Heart right ventricle (tissue), 16 donors: Measurements from ENCODE around the gene C19orf25. TPM values are rescaled to one million over a fixed set of nuclear protein-coding genes. Genes with fewer than 3 reads are reported as not detected.

ENCODE experiments used
- ATAC-seq, 8 donors: fragments of 200-7000 bp; cut with Tn5 transposase; one replicate each; pipeline ENCODE4 v1.9.1; 2020; ENCODE audit warnings: mild to moderate bottlenecking in 8 of 8, moderate library complexity in 8 of 8, moderate number of reproducible peaks in 1 of 8
- DNase-seq, 2 donors: peaks; one replicate each; pipeline ENCODE4 v3.0.0-alpha.2; 2020
- H3K27ac ChIP-seq, 10 donors: fragments of 200-600 bp; sonication (generic) in 2 of 10; one replicate each; pipeline versions ENCODE4 v1.5.0 to v1.8.0; 2020 to 2022; ENCODE audit warnings: mild to moderate bottlenecking in 3 of 10
- H3K27me3 ChIP-seq, 7 donors: fragments of 200-600 bp; one replicate each; pipeline ENCODE4 v1.8.0; 2021 to 2022; ENCODE audit warnings: mild to moderate bottlenecking in 2 of 7
- H3K36me3 ChIP-seq, 9 donors: fragments of 200-600 bp; sonication (generic) in 1 of 9; one replicate each; pipeline versions ENCODE4 v1.5.0 to v1.8.0; 2020 to 2022; ENCODE audit warnings: mild to moderate bottlenecking in 2 of 9
- H3K4me1 ChIP-seq, 9 donors: fragments of 200-600 bp; sonication (generic) in 1 of 9; one replicate each; pipeline versions ENCODE4 v1.5.0 to v1.8.0; 2020 to 2022; ENCODE audit warnings: mild to moderate bottlenecking in 4 of 9
- H3K4me3 ChIP-seq, 10 donors: fragments of 200-600 bp; sonication (generic) in 2 of 10; one replicate each; pipeline versions ENCODE4 v1.5.0 to v1.8.0; 2020 to 2022; ENCODE audit warnings: mild to moderate bottlenecking in 7 of 10, moderate library complexity in 2 of 10
- H3K9me3 ChIP-seq, 11 donors: fragments of 200-600 bp in 10 of 11; sonication (generic) in 2 of 11; one replicate each; pipeline versions ENCODE4 v1.5.0 to v1.8.0; 2013 to 2022; ENCODE audit warnings: mild to moderate bottlenecking in 2 of 11, control low read depth in 1 of 11, moderate library complexity in 1 of 11
- WGBS, 2 donors: extraction: QIAGEN DNeasy Blood & Tissue Kit; methylation state at CpG; one replicate each; pipeline ENCODE4 v1.1.7; 2013; ENCODE audit warnings: inconsistent platforms in 1 of 2; 5-methylcytosine and 5-hydroxymethylcytosine counted together
- intact Hi-C, 10 donors: fragments of 100-400 bp; cut with DNase I; formaldehyde crosslinking; loops; one replicate each; pipeline versions ENCODE4 v1.11.1 to v1.14.2; 2022
- polyA plus RNA-seq, 2 donors: library from polyadenylated mRNA; stranded (reverse); fragments of 200-250 nt; gene quantifications; one replicate each; pipeline ENCODE4 v1.2.3, GENCODE V29; 2013
- total RNA-seq, 10 donors: library from RNA; stranded (reverse); fragmentation: NEBNext Ultra II Directional in 3 of 10; extraction: Animal tissue kit (Norgen Biotek cat#: 25700) in 3 of 10; gene quantifications; one replicate each; pipeline versions ENCODE4 v1.2.1 to v1.2.4, GENCODE V29; 2021 to 2023
- TF ChIP-seq, protein P1 (sequence below), 9 donors: fragments of 200-600 bp; sonication (generic) in 2 of 9; IDR thresholded peaks; one replicate each; pipeline versions ENCODE4 v1.5.0 to v1.8.0; 2021 to 2022; ENCODE audit warnings: antibody characterized with exemption in 9 of 9, mild to moderate bottlenecking in 5 of 9, moderate library complexity in 1 of 9
- donor health status: Arrhythmogenic right ventricular cardiomyopathy.
- donor health status: ischemic (EF 13 %, LVEDD 7.1; RV severe dilation, severe dysfunction).
- donor health status: healthy with polysubstance abuse.
- donor health status: DM: no; HTN: yes; CAD: no.
- donor health status: DM: no; HTN: no; CAD: no.
- donor health status: ischemic (EF 25% LVEDD 6.9; RV normal size, moderate dysfunction).
- donor health status: ischemic (EF 25% LVEDD 5.7; RV mildly dilated, moderate dysfunction).
- donor health status: healthy.
- donor health status: DM: yes; HTN: yes; CAD: no.
- donor health status: Ischemic cardiomyopathy.
- donor health status: ischemic (EF 35%, LVEDD 5.7; RV mildly dilated, moderate dysfunction).
- donor health status: nonischemic (EF 11% LVEDD 7.7; RV severe dilation, severe dysfunction).
- donor health status: DM: yes; HTN: yes; CAD: no.
- donor health status: PGD.
- donor health status: ischemic (EF 29% LVEDD 5.4; RV normal size, mild dysfunction).
- donor health status: nonischemic (EF 23%, LVEDD 6.1; RV moderate dilation, normal function).

C19orf25 gene
- total and polyA plus RNA-seq, 12 donors: 12.7 to 29.8 (median 15.4) TPM

DNA sequence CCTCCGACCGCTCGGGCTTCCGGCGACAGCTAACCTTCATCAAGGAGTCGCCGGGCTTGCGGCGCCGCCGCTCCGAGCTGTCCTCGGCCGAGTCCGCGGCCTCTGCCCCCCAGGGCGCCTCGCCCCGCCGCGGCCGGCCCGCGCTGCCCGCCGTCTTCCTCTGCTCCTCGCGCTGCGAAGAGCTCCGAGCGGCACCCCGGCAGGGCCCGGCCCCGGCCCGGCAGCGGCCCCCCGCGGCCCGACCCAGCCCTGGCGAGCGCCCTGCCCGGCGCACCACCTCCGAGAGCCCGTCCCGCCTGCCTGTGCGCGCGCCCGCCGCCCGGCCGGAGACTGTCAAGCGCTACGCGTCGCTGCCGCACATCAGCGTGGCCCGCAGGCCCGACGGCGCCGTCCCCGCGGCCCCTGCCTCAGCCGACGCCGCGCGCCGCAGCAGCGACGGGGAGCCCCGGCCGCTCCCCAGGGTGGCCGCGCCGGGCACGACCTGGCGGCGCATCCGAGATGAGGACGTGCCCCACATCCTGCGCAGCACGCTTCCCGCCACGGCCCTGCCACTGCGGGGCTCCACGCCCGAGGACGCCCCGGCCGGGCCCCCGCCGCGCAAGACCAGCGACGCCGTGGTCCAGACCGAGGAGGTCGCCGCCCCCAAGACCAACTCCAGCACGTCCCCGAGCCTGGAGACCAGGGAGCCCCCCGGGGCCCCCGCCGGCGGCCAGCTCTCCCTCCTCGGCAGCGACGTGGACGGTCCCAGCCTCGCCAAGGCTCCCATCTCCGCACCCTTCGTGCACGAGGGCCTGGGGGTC, 9.6 kb downstream of the C19orf25 start:
- Histone ChIP-seq H3K4me3 (peak overlapping the region; percentile 25 to 72 (median 56)), H3K36me3 (peaks cover 0 to 2% (median 0%) of the 10 kb centered on the region in 9 donors), H3K27me3 (peaks cover 36 to 93% (median 69%) of the 10 kb centered on the region in 7 donors), H3K27ac (peak overlapping the region in 3 of 10 donors; percentile 19 to 58 (median 26)), H3K4me1 (peaks cover 40 to 79% (median 64%) of the 10 kb centered on the region in 9 donors), H3K9me3 (no peaks in the 10 kb centered on the region)
- DNase-seq: peak in 1 of 2 donors; percentile 18
- intact Hi-C loops: loop anchor here in 2 of 10 donors (10.0 kb wide), 1 partner anchor 45 kb away; the partner anchor contains the start of gene ADAMTSL5 (in 2 of the 2)
- no peak for ATAC-seq
- TF ChIP-seq, protein P1, sequence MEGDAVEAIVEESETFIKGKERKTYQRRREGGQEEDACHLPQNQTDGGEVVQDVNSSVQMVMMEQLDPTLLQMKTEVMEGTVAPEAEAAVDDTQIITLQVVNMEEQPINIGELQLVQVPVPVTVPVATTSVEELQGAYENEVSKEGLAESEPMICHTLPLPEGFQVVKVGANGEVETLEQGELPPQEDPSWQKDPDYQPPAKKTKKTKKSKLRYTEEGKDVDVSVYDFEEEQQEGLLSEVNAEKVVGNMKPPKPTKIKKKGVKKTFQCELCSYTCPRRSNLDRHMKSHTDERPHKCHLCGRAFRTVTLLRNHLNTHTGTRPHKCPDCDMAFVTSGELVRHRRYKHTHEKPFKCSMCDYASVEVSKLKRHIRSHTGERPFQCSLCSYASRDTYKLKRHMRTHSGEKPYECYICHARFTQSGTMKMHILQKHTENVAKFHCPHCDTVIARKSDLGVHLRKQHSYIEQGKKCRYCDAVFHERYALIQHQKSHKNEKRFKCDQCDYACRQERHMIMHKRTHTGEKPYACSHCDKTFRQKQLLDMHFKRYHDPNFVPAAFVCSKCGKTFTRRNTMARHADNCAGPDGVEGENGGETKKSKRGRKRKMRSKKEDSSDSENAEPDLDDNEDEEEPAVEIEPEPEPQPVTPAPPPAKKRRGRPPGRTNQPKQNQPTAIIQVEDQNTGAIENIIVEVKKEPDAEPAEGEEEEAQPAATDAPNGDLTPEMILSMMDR (IDR thresholded peaks at IDR 0.05): no peak
- WGBS, 2 donors: 2% methylated on average over 66 to 117 of the region's 117 CpGs

DNA sequence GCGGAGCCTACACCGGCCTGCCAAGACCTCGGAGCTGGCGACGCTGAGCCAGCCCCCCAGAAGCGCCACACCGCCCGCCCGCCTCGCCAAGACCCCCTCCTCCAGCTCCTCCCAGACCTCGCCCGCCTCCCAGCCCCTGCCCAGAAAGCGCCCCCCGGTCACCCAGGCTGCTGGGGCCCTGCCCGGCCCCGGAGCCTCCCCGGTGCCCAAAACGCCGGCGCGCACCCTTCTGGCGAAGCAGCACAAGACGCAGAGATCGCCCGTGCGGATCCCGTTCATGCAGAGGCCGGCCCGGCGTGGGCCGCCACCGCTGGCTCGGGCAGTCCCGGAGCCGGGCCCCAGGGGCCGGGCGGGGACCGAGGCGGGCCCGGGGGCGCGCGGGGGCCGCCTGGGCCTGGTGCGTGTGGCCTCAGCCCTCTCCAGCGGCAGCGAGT, 10.2 kb downstream of the C19orf25 start:
- ATAC-seq (no peak), DNase-seq (peak in 1 of 2 donors; percentile 27)
- H3K27me3 ChIP-seq: peaks cover 36 to 96% (median 69%) of the 10 kb centered on the region in 7 donors
- no peak overlapping the region for H3K27ac ChIP-seq
- TF ChIP-seq, protein P1 (IDR thresholded peaks at IDR 0.05): no peak
- no peaks in the 10 kb centered on the region for H3K36me3 ChIP-seq
- H3K4me1 ChIP-seq: peaks cover 38 to 73% (median 64%) of the 10 kb centered on the region in 9 donors
- 2 to 3% methylated on average over 43 to 47 of the region's 47 CpGs for WGBS, 2 donors
- intact Hi-C loops: loop anchor here in 2 of 10 donors (10.0 kb wide), 1 partner anchor 46 kb away; the partner anchor contains the start of gene ADAMTSL5 (in 2 of the 2)
- H3K4me3 ChIP-seq: peak overlapping the region in 8 of 10 donors; percentile 12 to 53 (median 36)
- no peaks in the 10 kb centered on the region for H3K9me3 ChIP-seq

DNA sequence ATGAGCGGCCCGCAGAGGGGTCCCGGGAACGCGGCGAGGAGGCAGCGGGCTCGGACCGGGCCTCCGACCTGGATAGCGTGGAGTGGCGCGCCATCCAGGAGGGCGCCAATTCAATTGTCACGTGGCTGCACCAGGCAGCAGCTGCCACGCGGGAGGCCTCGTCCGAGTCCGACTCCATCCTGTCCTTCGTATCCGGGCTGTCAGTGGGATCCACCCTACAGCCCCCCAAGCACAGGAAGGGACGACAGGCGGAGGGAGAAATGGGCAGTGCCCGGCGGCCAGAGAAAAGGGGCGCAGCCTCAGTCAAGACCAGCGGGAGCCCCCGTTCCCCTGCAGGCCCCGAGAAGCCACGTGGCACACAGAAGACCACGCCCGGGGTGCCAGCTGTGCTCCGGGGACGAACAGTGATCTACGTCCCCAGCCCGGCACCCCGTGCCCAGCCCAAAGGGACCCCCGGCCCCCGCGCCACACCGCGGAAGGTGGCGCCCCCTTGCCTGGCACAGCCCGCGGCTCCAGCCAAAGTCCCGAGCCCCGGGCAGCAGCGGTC, 10.7 kb downstream of the C19orf25 start:
- 4 to 7% methylated on average over 49 of the region's 49 CpGs for WGBS, 2 donors
- intact Hi-C loops: loop anchor here in 2 of 10 donors (10.0 kb wide), 1 partner anchor 46 kb away; the partner anchor contains the start of gene ADAMTSL5 (in 2 of the 2)
- Histone ChIP-seq H3K36me3 (no peaks in the 10 kb centered on the region), H3K27me3 (peaks cover 36 to 92% (median 69%) of the 10 kb centered on the region in 7 donors), H3K27ac (no peak overlapping the region), H3K4me1 (peaks cover 38 to 71% (median 64%) of the 10 kb centered on the region in 9 donors), H3K9me3 (no peaks in the 10 kb centered on the region), H3K4me3 (peak overlapping the region in 8 of 10 donors; percentile 12 to 53 (median 36))
- TF ChIP-seq, protein P1 (IDR thresholded peaks at IDR 0.05): no peak
- ATAC-seq (no peak), DNase-seq (peak in 1 of 2 donors; percentile 8)
